BE2C (cell line): ENCODE measurements around the gene C3orf20.

Experiments used
- DNase-seq: peaks from one replicate; pipeline ENCODE4 v3.0.0-alpha.2; 2020
- H3K27me3 ChIP-seq: fragments of 250-450 bp; sonication (Bioruptor Pico); 2 replicates; pipeline ENCODE4 v1.5.1; 2020; ENCODE audit warnings: mild to moderate bottlenecking
- H3K36me3 ChIP-seq: fragments of 250-450 bp; sonication (Bioruptor Pico); 2 replicates; pipeline ENCODE4 v1.5.1; 2020; ENCODE audit warnings: mild to moderate bottlenecking
- H3K4me1 ChIP-seq: fragments of 250-450 bp; sonication (Bioruptor Pico); 2 replicates; pipeline ENCODE4 v1.5.1; 2020
- H3K4me3 ChIP-seq: 2 replicates; pipeline ENCODE4 v1.5.1; 2011; ENCODE audit warnings: low read depth, low read length
- H3K9me3 ChIP-seq: fragments of 250-450 bp; sonication (Bioruptor Pico); 2 replicates; pipeline ENCODE4 v1.5.1; 2020
- CTCF ChIP-seq: IDR thresholded peaks from 2 replicates; pipeline ENCODE4 v1.5.1; 2012; ENCODE audit warnings: mild to moderate bottlenecking, low read depth, low read length

The C3orf20 gene

GRCh38 chr3:14818804-14819500 lies 144.0 kb downstream of the C3orf20 start, which contains the start of gene FGD5:
Gene FGD5, plus strand, starts transcription at chr3:14818962. Its CDS starts 110 bp downstream, at chr3:14819072.
- no peaks in the 10 kb centered on the region for H3K36me3 ChIP-seq
- no peaks in the 10 kb centered on the region for H3K9me3 ChIP-seq
- H3K4me1 ChIP-seq = no peaks in the 10 kb centered on the region
- TF ChIP-seq CTCF = no peak
- no peak within 1 kb of the TSS for H3K4me3 ChIP-seq
- DNase-seq = no peak
- H3K27me3 ChIP-seq = no peaks in the 10 kb centered on the region

- no peaks in the 10 kb centered on the region for H3K4me1 ChIP-seq
- no peak for DNase-seq
- H3K27me3 ChIP-seq = no peaks in the 10 kb centered on the region
- no peak for TF ChIP-seq CTCF
- H3K9me3 ChIP-seq = no peaks in the 10 kb centered on the region
- H3K36me3 ChIP-seq = no peaks in the 10 kb centered on the region
- no peak overlapping the region for H3K4me3 ChIP-seq
Observed at GRCh38 chr3:14819671-14820070, 144.7 kb downstream of the C3orf20 start.

GRCh38 chr3:14820156-14820555 lies 145.2 kb downstream of the C3orf20 start:
- DNase-seq = no peak
- Histone ChIP-seq H3K4me1 (no peaks in the 10 kb centered on the region), H3K36me3 (no peaks in the 10 kb centered on the region), H3K4me3 (no peak overlapping the region), H3K9me3 (no peaks in the 10 kb centered on the region), H3K27me3 (no peaks in the 10 kb centered on the region)
- TF ChIP-seq CTCF = no peak

GRCh38 chr3:14821151-14821550 lies 146.2 kb downstream of the C3orf20 start:
- Histone ChIP-seq H3K36me3 (no peaks in the 10 kb centered on the region), H3K4me3 (no peak overlapping the region), H3K27me3 (no peaks in the 10 kb centered on the region), H3K4me1 (no peaks in the 10 kb centered on the region), H3K9me3 (no peaks in the 10 kb centered on the region)
- TF ChIP-seq CTCF = no peak
- no peak for DNase-seq

- no peak for DNase-seq
- Histone ChIP-seq H3K4me1 (no peaks in the 10 kb centered on the region), H3K36me3 (no peaks in the 10 kb centered on the region), H3K4me3 (no peak overlapping the region), H3K27me3 (no peaks in the 10 kb centered on the region), H3K9me3 (no peaks in the 10 kb centered on the region)
- no peak for TF ChIP-seq CTCF
Observed at GRCh38 chr3:14822134-14822533, 147.2 kb downstream of the C3orf20 start.
